Activated T-cell treated with anti-CD3 and anti-CD28 coated beads, Interleukin-2, amount 50 U/mL, for 48 hours (primary cell): Measurements from ENCODE around the gene MASP2.
A peak's percentile ranks its signal among the peaks of the same experiment; 100 is the strongest.
"Not testable (repeated sequence)": the region's sequence is repeated elsewhere in the genome, so short reads cannot be mapped to it uniquely, and the experiment has no call there.

Experiments
- DNase-seq, 2 experiments: peaks; one replicate each; pipeline ENCODE4 v3.0.0-alpha.2; 2020

The MASP2 gene

DNA sequence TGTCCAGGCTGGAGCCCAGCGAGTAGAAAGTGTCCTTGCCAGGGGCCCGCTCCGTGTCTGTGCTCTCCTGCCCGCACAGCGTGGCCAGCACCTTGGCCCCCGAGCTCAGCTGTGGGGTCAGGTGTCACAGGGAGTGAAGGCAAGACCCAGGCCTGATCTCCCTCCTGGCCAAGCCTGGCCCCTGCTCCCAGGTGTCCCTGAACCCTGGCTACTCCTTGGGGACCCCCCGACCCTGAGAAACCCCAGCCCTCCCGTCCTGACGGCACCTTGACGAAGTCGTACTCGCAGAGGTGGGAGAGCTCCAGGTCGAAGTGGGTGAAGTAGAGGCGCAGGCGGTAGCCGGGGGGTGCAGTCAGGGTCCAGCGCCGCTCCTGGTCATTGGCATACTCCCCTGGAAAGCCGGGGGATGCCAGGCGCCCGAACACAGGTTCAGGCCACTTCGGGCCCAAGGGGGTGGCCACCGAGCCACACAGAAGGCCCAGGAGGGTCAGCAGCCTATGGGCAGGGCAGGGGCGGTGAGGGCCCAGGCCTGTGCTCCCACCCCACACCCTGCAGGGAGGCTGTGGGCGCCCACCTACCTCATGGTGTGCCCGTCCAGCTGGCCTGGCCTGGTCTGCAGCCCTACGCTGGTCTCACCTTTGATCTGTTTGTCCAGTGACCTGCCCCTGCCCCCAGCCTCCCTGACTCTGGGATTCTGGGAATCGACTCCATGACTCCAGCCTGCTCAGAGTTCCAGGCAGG lies at the start of gene MASP2:
Gene MASP2, minus strand, starts transcription at position 615 of the 741 bp plus-strand sequence. Its CDS starts 32 bp downstream, at position 583.
- no peak for DNase-seq

DNA sequence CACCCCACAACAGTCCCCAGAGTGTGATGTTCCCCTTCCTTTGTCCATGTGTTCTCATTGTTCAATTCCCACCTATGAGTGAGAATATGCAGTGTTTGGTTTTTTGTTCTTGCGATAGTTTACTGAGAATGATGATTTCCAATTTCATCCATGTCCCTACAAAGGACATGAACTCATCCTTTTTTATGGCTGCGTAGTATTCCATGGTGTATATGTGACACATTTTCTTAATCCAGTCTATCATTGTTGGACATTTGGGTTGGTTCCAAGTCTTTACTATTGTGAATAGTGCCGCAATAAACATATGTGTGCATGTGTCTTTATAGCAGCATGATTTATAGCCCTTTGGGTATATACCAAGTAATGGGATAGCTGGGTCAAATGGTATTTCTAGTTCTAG lies 36.7 kb upstream of the MASP2 start:
- not testable (repeated sequence) for DNase-seq

DNA sequence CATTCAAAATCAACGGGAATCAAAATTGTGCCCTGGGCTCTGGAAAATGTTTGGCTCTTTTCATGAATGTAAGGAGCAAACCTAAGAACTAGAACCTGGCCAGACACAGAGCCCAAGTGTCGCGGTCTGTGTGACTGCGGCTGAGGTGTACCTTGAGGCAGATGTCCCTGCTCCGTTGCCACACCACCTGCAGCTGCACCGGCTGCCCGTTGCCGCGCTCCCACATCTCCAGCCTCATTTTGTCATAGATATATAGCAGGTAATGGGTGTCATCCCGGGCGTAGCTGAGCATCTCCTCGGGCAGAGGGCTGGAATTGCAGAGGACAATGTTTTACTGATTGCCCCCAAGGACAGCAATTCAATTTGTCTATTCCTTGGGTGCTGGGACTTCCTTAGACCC lies 33.9 kb upstream of the MASP2 start:
- DNase-seq: no peak

DNA sequence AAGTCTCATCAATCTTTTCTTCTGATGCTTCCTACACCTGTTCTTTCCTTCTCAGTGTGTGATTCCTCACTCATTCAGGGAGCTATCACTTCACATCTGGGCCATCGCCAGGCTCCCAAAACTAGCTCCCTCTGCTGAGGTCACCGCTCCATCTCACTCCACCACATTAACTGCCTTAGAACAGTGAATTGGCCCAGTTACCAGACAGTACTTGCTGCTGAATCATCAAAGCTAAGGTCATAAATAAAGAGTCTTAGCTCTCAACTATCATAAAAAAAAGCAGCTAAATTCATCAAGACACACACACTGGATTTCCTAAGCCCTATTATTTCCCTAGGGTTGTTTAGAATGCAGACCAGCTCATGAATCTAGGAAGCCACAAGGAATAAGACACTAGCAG lies 31.6 kb upstream of the MASP2 start:
- DNase-seq: no peak

GRCh38 chr1:11073398-11073797 lies 26.4 kb upstream of the MASP2 start:
- DNase-seq: peak in 1 of 2 experiments; percentile 30

- no peak for DNase-seq
Observed at GRCh38 chr1:11072216-11072917, 25.3 kb upstream of the MASP2 start.

- DNase-seq: no peak
Observed at GRCh38 chr1:11071463-11072215, 24.6 kb upstream of the MASP2 start.

- DNase-seq: no peak
Observed at GRCh38 chr1:11070876-11071275, 23.8 kb upstream of the MASP2 start.

DNA sequence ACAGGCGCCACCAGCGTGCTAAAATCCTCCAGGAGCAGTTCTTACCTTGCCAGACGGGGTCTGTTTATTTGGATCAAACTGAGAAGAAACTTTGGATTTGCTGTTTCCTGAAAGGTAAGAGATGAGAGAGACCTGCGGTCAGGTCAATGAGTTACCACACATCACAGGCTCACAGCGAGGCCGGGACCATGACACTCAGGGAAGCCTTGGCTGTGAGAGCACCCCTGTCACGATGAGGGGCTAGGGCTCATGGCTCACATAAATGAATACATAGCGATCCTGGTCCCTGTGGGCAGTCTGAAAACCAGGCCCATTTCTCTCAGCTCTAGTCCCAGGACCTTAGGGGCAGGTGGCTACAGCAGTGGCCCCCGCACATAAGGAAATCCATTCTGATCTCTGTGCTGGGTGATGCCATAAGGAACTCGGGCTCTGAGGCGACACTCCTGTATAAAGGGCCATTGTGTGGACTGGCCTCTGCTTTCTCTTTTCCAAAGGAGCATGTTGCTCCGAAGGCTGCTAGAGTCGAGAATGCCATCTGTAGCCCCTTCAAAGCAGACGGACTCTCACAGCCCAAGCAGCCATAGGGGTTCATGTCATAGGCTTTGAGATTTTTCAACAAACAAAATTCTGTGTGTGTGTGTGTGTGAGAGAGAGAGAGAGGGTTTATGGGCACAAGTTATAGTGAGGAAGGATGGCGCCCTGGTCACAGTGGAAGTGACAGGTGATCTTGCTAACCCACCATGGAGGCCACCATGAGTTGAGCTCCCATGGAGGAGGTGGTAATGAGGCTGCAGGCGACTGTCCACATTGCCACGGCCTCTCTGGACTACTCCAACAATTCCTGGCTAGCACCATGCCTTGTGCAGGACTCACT lies 21.8 kb upstream of the MASP2 start:
- no peak for DNase-seq

- no peak for DNase-seq
Observed at GRCh38 chr1:11067716-11068599, 20.9 kb upstream of the MASP2 start.

GRCh38 chr1:11065796-11066195 lies 18.8 kb upstream of the MASP2 start:
- no peak for DNase-seq

- DNase-seq: no peak
Observed at GRCh38 chr1:11064942-11065341, 17.9 kb upstream of the MASP2 start.

GRCh38 chr1:11063937-11064537 lies 17.0 kb upstream of the MASP2 start:
- DNase-seq: peak in 1 of 2 experiments; percentile 21

DNA sequence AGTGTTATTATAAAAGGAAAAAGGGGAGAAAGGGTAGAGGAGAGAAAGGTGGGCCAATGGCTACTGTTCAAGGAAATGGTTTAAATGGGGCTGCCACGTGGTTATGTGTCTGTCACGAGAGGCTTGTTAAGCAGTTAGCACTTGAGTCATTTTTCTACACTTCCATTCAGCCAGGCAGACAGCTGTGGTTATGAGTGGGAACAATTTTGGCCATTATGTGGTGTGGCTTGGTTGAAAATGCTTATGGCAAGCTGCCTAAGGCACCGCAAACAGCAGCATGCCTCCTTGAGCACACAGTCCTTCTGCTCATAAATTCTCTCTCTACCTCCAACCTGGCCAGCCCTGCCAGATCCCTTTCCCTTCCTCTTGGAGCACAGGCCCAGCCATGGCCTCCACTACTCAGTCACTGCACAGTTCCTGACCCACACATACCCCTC lies 15.9 kb upstream of the MASP2 start:
- DNase-seq: peak; percentile 58 to 65

GRCh38 chr1:11061652-11062365 lies 14.8 kb upstream of the MASP2 start:
- peak in 1 of 2 experiments; percentile 19 for DNase-seq

DNA sequence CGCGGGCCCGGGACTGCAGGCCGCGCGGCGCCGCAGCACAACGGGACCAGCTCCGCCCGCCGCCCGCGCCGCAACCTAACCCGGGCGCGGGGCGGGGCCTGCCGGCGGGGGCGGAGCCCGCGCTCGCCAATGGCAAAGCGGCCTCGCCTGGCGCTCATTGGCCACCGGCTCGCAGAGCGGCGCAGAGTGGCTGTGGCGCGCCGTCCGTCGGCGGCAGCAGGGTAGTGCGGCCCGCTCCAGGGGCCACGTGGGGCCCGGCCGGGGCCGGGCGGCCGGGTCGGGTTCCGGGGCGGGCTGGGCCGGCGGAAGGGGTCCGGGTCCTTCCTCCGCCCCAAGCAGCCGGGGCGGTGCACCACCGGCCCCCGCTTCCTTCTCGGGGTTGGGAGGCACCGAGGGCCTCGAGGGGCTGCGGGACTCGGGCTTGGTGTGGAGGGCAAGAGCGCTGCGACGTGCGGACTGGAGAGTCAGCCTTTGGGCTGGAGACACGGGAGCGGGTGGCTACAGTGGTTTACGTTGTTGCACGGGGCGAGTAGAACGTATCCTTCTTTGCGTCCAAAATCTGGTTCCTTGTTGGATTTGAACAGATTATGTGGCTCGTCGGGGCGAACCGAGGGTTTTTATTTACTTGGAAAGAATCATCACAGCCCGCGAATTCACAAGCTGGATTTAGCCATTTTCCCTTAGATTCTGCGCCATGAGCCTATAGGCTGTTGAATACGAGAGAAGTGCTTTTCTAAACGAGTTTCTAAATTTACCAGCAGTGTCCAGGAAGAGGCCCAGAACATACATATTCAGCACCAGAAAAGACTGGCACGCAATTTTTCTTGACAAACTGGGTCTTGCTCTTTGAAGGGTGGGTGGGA lies 13.2 kb upstream of the MASP2 start, which contains the start of gene SRM:
Gene SRM, minus strand, starts transcription at position 51 of the 863 bp plus-strand sequence. CDS start 75 bp downstream, outside the sequence.
- DNase-seq: peak; percentile 91 to 95

- peak in 1 of 2 experiments; percentile 42 for DNase-seq
Observed at GRCh38 chr1:11059155-11059967, 12.3 kb upstream of the MASP2 start.

DNA sequence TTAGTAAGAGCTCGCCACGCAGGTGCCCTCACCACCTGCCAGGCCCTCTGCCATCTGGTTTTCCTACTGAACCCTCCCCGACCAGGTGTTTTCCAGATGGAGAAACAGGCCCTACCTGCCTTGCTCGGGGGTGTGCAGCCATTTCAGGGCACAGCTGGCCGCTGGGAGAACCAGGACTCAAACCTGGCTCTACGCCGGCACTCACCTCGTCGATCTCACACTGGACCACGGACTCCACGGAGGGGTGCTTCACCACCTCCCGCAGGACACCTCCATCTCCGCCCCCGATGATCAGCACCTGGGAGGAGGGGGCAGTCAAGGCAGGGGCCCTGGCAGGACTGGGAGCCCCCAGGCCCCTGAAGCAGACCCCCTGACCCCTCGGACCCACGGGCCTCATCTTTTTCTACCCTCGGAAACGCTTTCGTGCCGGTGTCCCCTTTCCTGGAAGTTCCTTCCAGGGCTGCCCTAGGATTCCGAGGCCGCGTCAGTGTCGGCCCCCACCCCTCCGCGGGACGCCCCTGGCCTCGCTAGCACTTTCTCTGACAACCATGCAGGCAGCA lies 11.6 kb upstream of the MASP2 start:
- no peak for DNase-seq
